GM23338 (cell line): Measurements from ENCODE around the gene NUDT9.

ENCODE experiments used
- CTCF ChIP-seq, 2 experiments: fragments of 200-600 bp in 1 of 2; sonication (generic) in 1 of 2; conservative IDR thresholded peaks; 2 replicates each; pipeline versions ENCODE4 v1.5.1 to v1.6.1; 2016 to 2017; ENCODE audit warnings: antibody characterized with exemption in 2 of 2, low read depth in 2 of 2, mild to moderate bottlenecking in 2 of 2, moderate library complexity in 1 of 2
- ETS1 ChIP-seq: IDR thresholded peaks from 2 replicates; pipeline ENCODE4 v1.6.1; 2016; ENCODE audit warnings: antibody characterized with exemption
- EZH2 ChIP-seq: fragments of 200-600 bp; sonication (generic); IDR thresholded peaks from one replicate; pipeline ENCODE4 v1.8.0; 2017; ENCODE audit warnings: antibody characterized with exemption, mild to moderate bottlenecking, low read depth; ENCODE audit not compliant: unreplicated experiment
- EZH2phosphoT487 ChIP-seq: fragments of 200-600 bp; sonication (generic); IDR thresholded peaks from one replicate; pipeline ENCODE4 v1.8.1; 2018; ENCODE audit warnings: antibody characterized with exemption; ENCODE audit not compliant: unreplicated experiment
- POLR2AphosphoS5 ChIP-seq: IDR thresholded peaks from 2 replicates; pipeline ENCODE4 v1.6.1; 2016; ENCODE audit warnings: antibody characterized with exemption, low read depth
- REST ChIP-seq: IDR thresholded peaks from one replicate; pipeline ENCODE4 v1.6.1; 2018; ENCODE audit warnings: antibody characterized with exemption; ENCODE audit not compliant: unreplicated experiment
- ZNF114 ChIP-seq: fragments of 250-450 bp; sonication (Bioruptor Pico); IDR thresholded peaks from 2 replicates; pipeline ENCODE4 v1.5.0; 2020; ENCODE audit warnings: mild to moderate bottlenecking, moderate library complexity
- ZNF462 ChIP-seq: fragments of 250-450 bp; sonication (Bioruptor Pico); IDR thresholded peaks from 2 replicates; pipeline ENCODE4 v1.5.0; 2020; ENCODE audit warnings: mild to moderate bottlenecking, moderate library complexity

- TF ChIP-seq CTCF (conservative IDR thresholded peaks at IDR 0.05; ENCODE audit: low read depth in 2 of 2) (no peak), EZH2 (no peak), POLR2AphosphoS5 (no peak), ZNF114 (CRISPR knock-in tag) (no peak), ZNF462 (no peak), EZH2phosphoT487 (no peak), ETS1 (no peak), REST (no peak)
Measured at GRCh38 chr4:87419578-87420249, 2.7 kb upstream of the NUDT9 start.
